GM13977 (cell line): ENCODE measurements around the gene SHISAL1.

Experiments
- DNase-seq: peaks from one replicate; pipeline ENCODE4 v3.0.0; 2012; ENCODE audit warnings: low spot score
- in situ Hi-C: fragments of 300-500 bp; cut with MboI; formaldehyde crosslinking; loops from one replicate; pipeline ENCODE4 v1.12.0; 2022; ENCODE audit warnings: low sequenced_read_pairs, low pct_unique_long_range_greater_than_20kb, mixed read lengths, inconsistent platforms; ENCODE audit not compliant: unreplicated experiment
- TF ChIP-seq, protein P1 (sequence below): IDR thresholded peaks from 2 replicates; pipeline ENCODE4 v1.5.1; 2012; ENCODE audit warnings: mild to moderate bottlenecking, control low read depth; ENCODE audit not compliant: insufficient read depth; ENCODE audit errors: extremely low read depth, missing control alignments

Gene SHISAL1

DNA sequence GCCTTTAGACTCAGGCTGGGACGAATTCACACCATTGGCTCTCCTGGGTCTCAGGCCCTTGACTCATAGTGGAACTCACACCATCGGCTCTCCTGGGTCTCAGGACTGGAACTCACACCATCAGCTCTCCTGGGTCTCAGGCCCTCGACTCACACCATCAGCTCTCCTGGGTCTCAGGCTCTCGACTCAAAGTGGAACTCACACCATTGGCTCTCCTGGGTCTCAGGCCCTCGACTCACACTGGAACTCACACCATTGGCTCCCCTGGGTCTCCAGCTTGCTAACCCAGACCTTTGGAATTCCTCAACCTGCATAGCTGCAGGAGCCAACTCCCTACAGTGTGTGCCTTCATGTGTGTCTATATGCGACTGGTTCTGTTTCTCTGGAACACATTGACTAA is 56.7 kb downstream of the SHISAL1 start:
- in situ Hi-C loops, result no loop called here
- TF ChIP-seq, protein P1, sequence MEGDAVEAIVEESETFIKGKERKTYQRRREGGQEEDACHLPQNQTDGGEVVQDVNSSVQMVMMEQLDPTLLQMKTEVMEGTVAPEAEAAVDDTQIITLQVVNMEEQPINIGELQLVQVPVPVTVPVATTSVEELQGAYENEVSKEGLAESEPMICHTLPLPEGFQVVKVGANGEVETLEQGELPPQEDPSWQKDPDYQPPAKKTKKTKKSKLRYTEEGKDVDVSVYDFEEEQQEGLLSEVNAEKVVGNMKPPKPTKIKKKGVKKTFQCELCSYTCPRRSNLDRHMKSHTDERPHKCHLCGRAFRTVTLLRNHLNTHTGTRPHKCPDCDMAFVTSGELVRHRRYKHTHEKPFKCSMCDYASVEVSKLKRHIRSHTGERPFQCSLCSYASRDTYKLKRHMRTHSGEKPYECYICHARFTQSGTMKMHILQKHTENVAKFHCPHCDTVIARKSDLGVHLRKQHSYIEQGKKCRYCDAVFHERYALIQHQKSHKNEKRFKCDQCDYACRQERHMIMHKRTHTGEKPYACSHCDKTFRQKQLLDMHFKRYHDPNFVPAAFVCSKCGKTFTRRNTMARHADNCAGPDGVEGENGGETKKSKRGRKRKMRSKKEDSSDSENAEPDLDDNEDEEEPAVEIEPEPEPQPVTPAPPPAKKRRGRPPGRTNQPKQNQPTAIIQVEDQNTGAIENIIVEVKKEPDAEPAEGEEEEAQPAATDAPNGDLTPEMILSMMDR, result no peak
- DNase-seq, result no peak

DNA sequence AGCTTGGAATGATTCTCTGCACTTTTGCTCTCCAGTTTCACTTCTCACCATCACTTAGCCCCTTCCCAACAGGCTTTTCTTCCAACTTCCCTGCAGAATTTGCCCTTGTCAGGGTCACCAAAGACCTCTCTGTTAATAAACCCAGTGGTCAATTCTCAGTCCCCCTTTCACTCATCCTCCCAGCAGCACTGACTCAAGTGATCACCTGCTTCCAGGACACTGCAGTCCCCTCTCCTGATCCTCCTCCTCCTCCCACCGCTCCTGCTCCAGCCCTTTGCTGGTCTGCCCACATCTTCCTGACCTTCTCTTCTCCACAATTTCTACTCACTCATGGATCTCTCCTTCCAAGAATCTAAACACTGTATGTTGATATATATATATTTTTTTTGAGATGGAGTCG is 57.9 kb downstream of the SHISAL1 start:
- DNase-seq, result no peak
- in situ Hi-C loops, result no loop called here
- TF ChIP-seq, protein P1, result no peak

DNA sequence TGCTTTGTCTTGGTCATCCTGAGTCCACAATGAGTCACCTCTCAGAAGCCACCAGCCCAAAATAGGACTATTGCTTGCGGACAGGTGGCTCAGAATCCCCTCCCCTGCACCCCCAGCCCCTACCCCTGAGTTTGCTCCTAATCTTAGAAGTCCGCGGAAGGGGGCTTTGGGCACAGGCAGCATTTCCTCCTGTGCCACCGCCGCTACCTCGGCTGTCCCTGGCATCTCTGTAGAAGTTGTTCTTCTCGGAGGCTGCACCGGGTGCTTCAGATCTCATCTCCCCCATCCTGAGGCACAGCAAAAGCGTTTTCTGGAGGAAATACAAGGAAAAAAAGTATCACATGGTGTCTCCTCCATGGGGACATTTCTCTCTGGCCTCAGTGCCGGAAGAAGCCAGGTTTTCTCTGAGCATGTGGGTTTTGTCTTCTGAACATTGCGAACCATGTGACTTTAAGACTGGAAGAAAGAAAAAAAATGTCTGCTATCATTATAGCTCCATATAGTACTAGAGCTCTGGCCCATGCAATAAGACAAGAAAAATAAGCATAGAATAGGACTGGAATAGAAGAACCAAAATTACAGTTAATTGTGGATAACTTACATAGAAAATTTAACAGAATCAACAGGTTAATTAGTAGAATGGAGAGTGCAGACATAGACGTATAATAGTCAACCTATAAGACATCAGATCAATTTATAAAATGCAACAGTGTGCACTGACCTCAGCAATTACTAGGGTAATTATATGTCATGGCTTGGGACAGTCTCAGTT is 63.2 kb downstream of the SHISAL1 start:
- in situ Hi-C loops, result no loop called here
- no peak for DNase-seq
- TF ChIP-seq, protein P1, result no peak

DNA sequence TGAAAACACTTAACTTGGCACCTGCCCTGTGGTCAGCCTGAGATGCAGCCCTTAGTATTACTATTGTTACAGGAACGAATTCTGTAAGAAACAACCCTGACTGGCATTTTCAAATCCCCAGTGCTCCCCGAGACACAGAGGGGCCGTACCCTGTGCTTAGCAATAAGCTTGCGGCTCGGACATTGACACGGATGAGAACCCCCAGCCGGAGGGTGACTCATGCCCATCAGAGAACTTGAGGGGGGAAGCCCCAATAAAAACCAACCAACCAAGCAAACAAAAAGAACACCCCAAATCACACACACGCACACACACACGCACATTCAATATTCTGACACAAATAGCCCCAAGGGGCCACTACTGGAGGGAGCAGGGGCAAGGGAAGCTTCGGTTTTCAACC is 63.8 kb downstream of the SHISAL1 start:
- in situ Hi-C loops, result no loop called here
- DNase-seq, result no peak
- TF ChIP-seq, protein P1, result no peak

DNA sequence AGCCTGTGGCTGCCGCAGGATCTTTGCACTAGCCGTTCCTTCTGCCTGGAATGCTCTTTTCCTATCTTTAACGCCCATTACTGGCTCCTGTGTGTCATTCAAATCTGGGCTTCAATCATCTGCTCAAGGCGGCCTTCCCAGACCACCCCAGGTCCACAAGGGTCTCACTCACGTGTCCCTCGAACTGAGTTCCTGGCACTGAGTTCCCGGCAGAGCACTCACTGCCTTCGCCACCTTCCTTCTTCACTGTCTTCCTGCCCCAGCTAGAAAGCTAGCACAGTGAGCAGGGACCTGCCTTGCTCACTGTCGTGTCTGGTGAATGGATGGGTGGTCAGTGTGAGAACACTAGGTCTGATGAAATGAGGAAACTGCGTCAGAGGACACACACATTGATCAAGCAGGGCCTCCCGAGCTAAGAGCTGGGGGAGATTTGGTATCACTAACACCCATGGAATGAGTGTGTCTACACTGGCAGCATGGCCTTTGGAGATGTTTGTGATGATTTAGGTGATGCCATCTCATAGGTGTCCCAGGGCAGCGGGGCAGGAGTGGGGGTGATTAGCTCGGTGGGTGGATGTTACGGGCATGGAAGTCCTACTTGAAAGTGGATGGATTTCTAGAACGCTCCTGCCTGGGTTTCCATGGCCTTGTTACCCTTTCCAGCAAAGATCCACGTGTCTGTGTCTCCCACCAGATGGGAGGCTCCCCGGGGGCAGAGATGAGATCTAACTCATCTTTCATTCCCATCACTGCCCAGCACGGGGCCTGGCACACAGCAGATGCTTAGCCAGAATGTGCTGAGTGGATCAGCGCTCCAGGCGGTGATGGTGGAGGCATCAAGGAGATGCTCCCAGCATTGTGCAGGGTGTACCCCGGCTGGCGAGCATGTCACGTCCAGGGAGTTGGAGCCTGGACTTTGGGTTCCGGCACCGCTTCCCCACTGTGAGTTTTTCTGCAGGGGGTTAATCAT is 64.5 kb downstream of the SHISAL1 start:
- no peak for DNase-seq
- in situ Hi-C loops, result no loop called here
- TF ChIP-seq, protein P1, result no peak

DNA sequence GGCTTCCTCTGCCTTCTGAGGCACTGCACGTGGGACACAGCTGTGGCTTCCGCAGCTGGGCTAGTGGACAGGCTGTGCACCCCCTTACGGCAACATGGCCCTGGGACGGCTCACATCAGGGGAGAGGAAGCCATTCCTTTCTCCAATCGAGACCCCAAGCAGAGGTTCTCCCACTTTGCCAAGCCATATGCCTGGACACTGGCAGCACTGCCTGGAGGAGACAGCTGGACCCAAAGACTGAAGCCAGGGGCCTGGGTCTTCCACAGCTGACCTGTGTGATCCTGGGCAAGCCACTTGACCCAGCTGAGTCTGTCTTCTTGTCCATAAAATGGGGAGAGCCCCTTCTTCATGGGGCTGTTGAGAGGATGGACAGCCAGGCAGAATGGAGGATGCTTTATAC is 65.4 kb downstream of the SHISAL1 start:
- in situ Hi-C loops, result no loop called here
- TF ChIP-seq, protein P1, result no peak
- DNase-seq, result no peak
